Activated T-cell treated with anti-CD3 and anti-CD28 coated beads, Interleukin-2, amount 50 U/mL, for 1 hour (primary cell): ENCODE data around the gene JUN.
A peak's percentile ranks its signal among the peaks of the same experiment; 100 is the strongest.

Experiments used
- DNase-seq: peaks from one replicate; pipeline ENCODE4 v3.0.0-alpha.2; 2020

JUN gene

GRCh38 chr1:58782178-58783089 is 1.4 kb downstream of the JUN start:
- DNase-seq: peak; percentile 62

GRCh38 chr1:58781541-58782177 is 2.2 kb downstream of the JUN start:
- DNase-seq: peak; percentile 62

- DNase-seq: no peak
Measured at GRCh38 chr1:58780836-58781452, 2.9 kb downstream of the JUN start.

- DNase-seq: no peak
Measured at GRCh38 chr1:58780411-58780810, 3.4 kb downstream of the JUN start.

GRCh38 chr1:58779801-58780382 is 4.0 kb downstream of the JUN start:
- no peak for DNase-seq

GRCh38 chr1:58779059-58779754 is 4.6 kb downstream of the JUN start:
- DNase-seq: no peak

- DNase-seq: no peak
Measured at GRCh38 chr1:58778385-58779000, 5.4 kb downstream of the JUN start.

GRCh38 chr1:58774027-58774426 is 9.8 kb downstream of the JUN start:
- no peak for DNase-seq

- no peak for DNase-seq
Measured at GRCh38 chr1:58773406-58773840, 10.4 kb downstream of the JUN start.

- no peak for DNase-seq
Measured at GRCh38 chr1:58769809-58770320, 14.0 kb downstream of the JUN start.

- DNase-seq: peak; percentile 48
Measured at GRCh38 chr1:58768971-58769808, 14.7 kb downstream of the JUN start.

GRCh38 chr1:58768191-58768731 is 15.6 kb downstream of the JUN start:
- DNase-seq: no peak

GRCh38 chr1:58767143-58767542 is 16.7 kb downstream of the JUN start:
- DNase-seq: no peak

GRCh38 chr1:58765441-58765840 is 18.4 kb downstream of the JUN start:
- no peak for DNase-seq

- DNase-seq: no peak
Measured at GRCh38 chr1:58765006-58765405, 18.8 kb downstream of the JUN start.

- DNase-seq: no peak
Measured at GRCh38 chr1:58764294-58764978, 19.4 kb downstream of the JUN start.

- DNase-seq: no peak
Measured at GRCh38 chr1:58763214-58763613, 20.6 kb downstream of the JUN start.

- no peak for DNase-seq
Measured at GRCh38 chr1:58762806-58763205, 21.0 kb downstream of the JUN start.

- peak; percentile 44 for DNase-seq
Measured at GRCh38 chr1:58755468-58755872, 28.4 kb downstream of the JUN start.
